Measurements from ENCODE around the gene LGALS7B. TPM values are rescaled to one million over a fixed set of nuclear protein-coding genes. Genes with fewer than 3 reads are reported as not detected.

The LGALS7B gene
- total and polyA plus RNA-seq, 2 of the 8 experiments (the other 6 are each of a cell fraction or from before 2014, with no cell fraction given): 3.6 TPM; not detected in 1

DNA sequence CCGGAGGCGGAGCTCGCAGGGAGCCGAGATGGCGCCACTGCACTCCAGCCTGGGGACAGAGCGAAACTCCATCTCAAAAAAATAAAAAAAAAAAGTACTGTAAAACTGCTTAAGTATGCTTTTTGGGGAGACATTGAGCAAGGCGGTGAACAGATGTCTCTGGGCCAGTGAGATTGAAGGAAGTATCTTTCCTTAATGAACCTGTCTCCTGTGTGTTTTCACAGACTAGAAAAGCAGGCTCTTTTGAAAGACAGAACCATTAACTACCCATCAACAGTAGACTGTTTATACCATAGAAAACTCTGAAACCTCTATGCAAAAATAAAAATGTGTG lies 44.1 kb downstream of the LGALS7B start:
- no peak overlapping the region for H2BK5ac ChIP-seq (ENCODE audit: low read depth, low read length)
- no peak for FAIRE-seq

More for the DNA sequence above, 44.1 kb downstream of the LGALS7B start:
- Histone ChIP-seq H4K20me1 (replicated peaks in 1 of 2; ENCODE audit: control insufficient read depth in 1 of 2, insufficient read depth in 2 of 2, low read length in 2 of 2) (peaks cover 0 to 5% of the 10 kb centered on the region in 2 experiments), H3K9me3 (ENCODE audit: insufficient read depth in 2 of 2, low read depth in 1 of 2, low read length in 1 of 2) (no peaks in the 10 kb centered on the region), H2BK12ac (ENCODE audit: low read depth, low read length) (no peak overlapping the region), H3K4me3 (ENCODE audit: extremely low read depth in 1 of 4, insufficient read depth in 2 of 4, low read depth in 3 of 4, low read length in 4 of 4) (no peak overlapping the region), H3K4ac (replicated peaks; ENCODE audit: insufficient read length, low read depth, low read length) (no peak overlapping the region), H3K27me3 (replicated peaks in 1 of 4; ENCODE audit: control insufficient read depth in 3 of 4, extremely low read depth in 1 of 4, insufficient read depth in 3 of 4, low read length in 3 of 4) (no peaks in the 10 kb centered on the region), H3K9ac (replicated peaks in 1 of 4; ENCODE audit: extremely low read depth in 1 of 4, low read depth in 3 of 4, low read length in 3 of 4) (no peak overlapping the region), H2AFZ (ENCODE audit: low read length) (no peak overlapping the region), H3K23ac (ENCODE audit: insufficient read length) (no peak overlapping the region), H4K91ac (replicated peaks; ENCODE audit: insufficient read length, low read length) (no peak overlapping the region), H4K5ac (ENCODE audit: insufficient read length, low read depth, low read length) (no peak overlapping the region), H2AK5ac (ENCODE audit: low read depth, low read length) (no peak overlapping the region), H3K56ac (replicated peaks; ENCODE audit: insufficient read length, low read depth, low read length) (no peak overlapping the region), H3K79me2 (ENCODE audit: control insufficient read depth in 1 of 2, insufficient read depth in 2 of 2, low read length in 2 of 2) (no peaks in the 10 kb centered on the region), H3K18ac (ENCODE audit: extremely low read depth, low read length) (no peak overlapping the region), H3K23me2 (ENCODE audit: low read depth, low read length) (peaks cover 8% of the 10 kb centered on the region), H2BK20ac (ENCODE audit: low read length) (no peak overlapping the region), H3K79me1 (ENCODE audit: low read depth, low read length) (0 out of 2 replicates have a peak, but pooled peaks cover 2% of the 10 kb centered on the region), H3K4me1 (replicated peaks in 1 of 4; ENCODE audit: control insufficient read depth in 3 of 4, insufficient read depth in 4 of 4, low read length in 3 of 4) (peaks cover 0 to 6% (median 1%) of the 10 kb centered on the region in 4 experiments; a peak in 1 of 7 replicates), H3K27ac (ENCODE audit: low read depth, low read length) (no peak overlapping the region), H3K14ac (ENCODE audit: insufficient read length) (no peak overlapping the region), H4K8ac (ENCODE audit: extremely low read depth, insufficient read depth, low read length) (no peak overlapping the region), H2BK15ac (ENCODE audit: low read length) (no peak overlapping the region), H2BK120ac (replicated peaks; ENCODE audit: low read depth, low read length) (no peak overlapping the region), H3K4me2 (ENCODE audit: insufficient read depth in 1 of 2, low read depth in 2 of 2, low read length in 2 of 2) (no peak overlapping the region), H3K36me3 (ENCODE audit: control insufficient read depth in 2 of 4, insufficient read depth in 4 of 4, low read length in 3 of 4) (peaks cover 20 to 43% (median 26%) of the 10 kb centered on the region in 4 experiments)
- ChIA-PET POLR2A (ENCODE audit: partially characterized antibody) (interaction anchor here (0.8 to 14.2 kb wide), 8 partner anchors 8 to 110 kb away, joined by 3 to 376 read pairs (median 4); partner anchors contain the start of gene HNRNPL), CTCF (ENCODE audit: partially characterized antibody) (interaction anchor here (0.6 to 1.4 kb wide), 2 partner anchors 15 to 34 kb away, joined by 3 to 4 read pairs; no protein-coding TSS in a partner anchor)
- no peak for TF ChIP-seq CBX5 (IDR thresholded peaks at IDR 0.05; ENCODE audit: low read depth, low read length)
- no peak for TF ChIP-seq KDM4A (IDR thresholded peaks at IDR 0.05; ENCODE audit: low read depth, low read length, severe bottlenecking)
- no peak for TF ChIP-seq CEBPB (IDR thresholded peaks at IDR 0.05; ENCODE audit: low read depth, low read length)
- DNase-seq (ENCODE audit: low read depth in 1 of 2, low spot score in 2 of 2): no peak
- 92% methylated on average over 2 of the region's 7 CpGs; no CpG with 5 or more reads in 1 of the 2 experiments for WGBS, 2 experiments (ENCODE audit: extremely low coverage in 1 of 2, insufficient coverage in 1 of 2, insufficient read length in 1 of 2, insufficient replicate concordance in 2 of 2, low coverage in 1 of 2, low lambda C conversion rate in 2 of 2, missing lambda C conversion rate in 1 of 2)
